PC-3 (cell line): ENCODE results near the gene HOXD10.

Experiments
- CTCF ChIP-seq: fragments of 300-600 bp; sonication (generic); conservative IDR thresholded peaks from 2 replicates; pipeline ENCODE4 v1.5.1; 2017; ENCODE audit warnings: antibody characterized with exemption, low read depth, mild to moderate bottlenecking, low read length
- EZH2 ChIP-seq: fragments of 300-600 bp; sonication (generic); IDR thresholded peaks from one replicate; pipeline ENCODE4 v1.6.1; 2017; ENCODE audit warnings: antibody characterized with exemption, mild to moderate bottlenecking, low read length; ENCODE audit not compliant: unreplicated experiment
- EZH2phosphoT487 ChIP-seq: fragments of 300-600 bp; sonication (generic); IDR thresholded peaks from 2 replicates; pipeline ENCODE4 v1.6.1; 2018; ENCODE audit warnings: mild to moderate bottlenecking, antibody characterized with exemption, low read length, borderline replicate concordance

- TF ChIP-seq CTCF (no peak), EZH2 (no peak), EZH2phosphoT487 (no peak)
These were observed 42.5 kb downstream of the HOXD10 start for GRCh38 chr2:176158855-176159662.
